PC-9 (cell line): ENCODE measurements around the gene LGI2. TPM values are rescaled to one million over a fixed set of nuclear protein-coding genes. Genes with fewer than 3 reads are reported as not detected.

Source experiments
- BruUV-seq: library from RNA; stranded (reverse); fragments of 400-500 nt; replicated peaks from 2 replicates; lab custom pipeline; 2021; lab: Mats Ljungman, UMichigan
- CTCF ChIA-PET: fragments of 300-600 bp; sonication (Branson Sonifier 250); formaldehyde crosslinking; loops from one replicate; lab custom pipeline; 2022; ENCODE audit warnings: antibody characterized with exemption; lab: Charles Lee
- POLR2A ChIA-PET: fragments of 300-600 bp; sonication (Branson Sonifier 250); formaldehyde crosslinking; loops from one replicate; lab custom pipeline; 2022; ENCODE audit warnings: antibody characterized with exemption; ENCODE audit not compliant: unreplicated experiment; lab: Charles Lee
- DNase-seq, 2 experiments: peaks; one replicate each; pipeline versions ENCODE4 v3.0.0 to v3.0.0-alpha.2; 2015 to 2022; ENCODE audit warnings: mixed read lengths in 1 of 2
- H2AFZ ChIP-seq: fragments of 200-600 bp; sonication (generic); 2 replicates; pipeline ENCODE4 v1.8.1; 2017; ENCODE audit warnings: antibody characterized with exemption
- H3F3A ChIP-seq: fragments of 200-600 bp; sonication (generic); 2 replicates; pipeline ENCODE4 v1.8.1; 2017; ENCODE audit warnings: antibody characterized with exemption, mild to moderate bottlenecking, low read depth; ENCODE audit not compliant: insufficient read depth
- H3K27ac ChIP-seq: fragments of 200-600 bp; sonication (generic); 2 replicates; pipeline ENCODE4 v1.6.1; 2016; ENCODE audit warnings: mixed run types
- H3K27me3 ChIP-seq: fragments of 200-600 bp; sonication (generic); 2 replicates; pipeline ENCODE4 v1.6.1; 2016; ENCODE audit warnings: low read depth, mixed run types; ENCODE audit not compliant: insufficient read depth
- H3K36me3 ChIP-seq: fragments of 200-600 bp; sonication (generic); 2 replicates; pipeline ENCODE4 v1.6.1; 2016; ENCODE audit warnings: low read depth, mixed run types
- H3K4me1 ChIP-seq: fragments of 200-600 bp; sonication (generic); replicated peaks from 2 replicates; pipeline ENCODE4 v1.6.1; 2016; ENCODE audit warnings: mixed run types; ENCODE audit not compliant: insufficient read depth
- H3K4me2 ChIP-seq: fragments of 200-600 bp; sonication (generic); 2 replicates; pipeline ENCODE4 v1.6.1; 2017; ENCODE audit warnings: mixed run types
- H3K4me3 ChIP-seq: fragments of 200-600 bp; sonication (generic); 2 replicates; pipeline ENCODE4 v1.6.1; 2016; ENCODE audit warnings: mixed run types
- H3K79me2 ChIP-seq: fragments of 200-600 bp; sonication (generic); 2 replicates; pipeline ENCODE4 v1.6.1; 2017; ENCODE audit warnings: low read depth, mixed run types
- H3K9me2 ChIP-seq: fragments of 200-600 bp; sonication (generic); 2 replicates; pipeline ENCODE4 v1.8.1; 2017; ENCODE audit warnings: mild to moderate bottlenecking; ENCODE audit not compliant: insufficient read depth
- H3K9me3 ChIP-seq: fragments of 200-600 bp; sonication (generic); 2 replicates; pipeline ENCODE4 v1.8.1; 2016; ENCODE audit warnings: low read depth; ENCODE audit not compliant: insufficient read depth
- H4K20me1 ChIP-seq: fragments of 200-600 bp; sonication (generic); 2 replicates; pipeline ENCODE4 v1.8.1; 2017; ENCODE audit not compliant: insufficient read depth
- EZH2 ChIP-seq: fragments of 200-600 bp; sonication (generic); IDR thresholded peaks from 2 replicates; pipeline ENCODE4 v1.8.0; 2017; ENCODE audit warnings: antibody characterized with exemption, low read depth
- intact Hi-C: fragments of 100-400 bp; cut with micrococcal nuclease; formaldehyde crosslinking; loops from one replicate; pipeline ENCODE4 v1.10.0; 2022; ENCODE audit not compliant: unreplicated experiment
- total RNA-seq: library from RNA; stranded (reverse); gene quantifications from 2 replicates; pipeline ENCODE4 v1.2.3, GENCODE V29; 2021
- TF ChIP-seq, protein P1 (sequence below): fragments of 200-600 bp; sonication (generic); conservative IDR thresholded peaks from 2 replicates; pipeline ENCODE4 v1.6.1; 2017; ENCODE audit warnings: mixed run types, antibody characterized with exemption, mild to moderate bottlenecking, moderate library complexity

Gene LGI2
- total RNA-seq, 1 experiment from 2014 or later = not detected

DNA sequence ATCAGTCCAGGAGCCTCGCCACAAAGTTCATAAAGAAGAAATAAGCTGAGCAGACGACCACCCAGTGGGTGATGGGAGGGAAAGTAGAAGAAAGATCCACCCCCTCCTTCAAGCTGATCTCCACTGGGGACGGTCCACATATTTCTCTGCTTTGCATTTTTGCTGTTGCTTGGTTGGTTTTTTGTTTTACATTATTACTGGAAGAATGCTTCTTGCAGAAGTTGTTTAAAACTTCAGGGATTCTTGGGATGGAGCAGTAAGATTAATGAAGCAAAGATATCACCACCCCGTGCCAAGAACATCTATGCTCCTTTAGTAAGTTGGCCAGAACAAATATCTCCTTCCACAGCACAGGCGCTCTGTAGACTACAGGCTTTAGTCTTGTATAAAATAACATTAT lies 30.1 kb downstream of the LGI2 start:
- intact Hi-C loops = no loop called here
- no TSS peak for BruUV-seq
- Histone ChIP-seq H2AFZ (no peak overlapping the region), H3K4me2 (no peak overlapping the region), H3K36me3 (no peaks in the 10 kb centered on the region), H3K27me3 (no peaks in the 10 kb centered on the region; the same call in 1 of the 2 replicates), H3K4me1 (no peaks in the 10 kb centered on the region), H3K4me3 (no peak overlapping the region), H3K79me2 (no peaks in the 10 kb centered on the region), H4K20me1 (no peaks in the 10 kb centered on the region), H3K27ac (no peak overlapping the region), H3K9me3 (no peaks in the 10 kb centered on the region), H3K9me2 (no peaks in the 10 kb centered on the region), H3F3A (no peaks in the 10 kb centered on the region)
- ChIA-PET CTCF (no interaction called here), POLR2A (no interaction called here)
- no peak for TF ChIP-seq EZH2
- TF ChIP-seq, protein P1, sequence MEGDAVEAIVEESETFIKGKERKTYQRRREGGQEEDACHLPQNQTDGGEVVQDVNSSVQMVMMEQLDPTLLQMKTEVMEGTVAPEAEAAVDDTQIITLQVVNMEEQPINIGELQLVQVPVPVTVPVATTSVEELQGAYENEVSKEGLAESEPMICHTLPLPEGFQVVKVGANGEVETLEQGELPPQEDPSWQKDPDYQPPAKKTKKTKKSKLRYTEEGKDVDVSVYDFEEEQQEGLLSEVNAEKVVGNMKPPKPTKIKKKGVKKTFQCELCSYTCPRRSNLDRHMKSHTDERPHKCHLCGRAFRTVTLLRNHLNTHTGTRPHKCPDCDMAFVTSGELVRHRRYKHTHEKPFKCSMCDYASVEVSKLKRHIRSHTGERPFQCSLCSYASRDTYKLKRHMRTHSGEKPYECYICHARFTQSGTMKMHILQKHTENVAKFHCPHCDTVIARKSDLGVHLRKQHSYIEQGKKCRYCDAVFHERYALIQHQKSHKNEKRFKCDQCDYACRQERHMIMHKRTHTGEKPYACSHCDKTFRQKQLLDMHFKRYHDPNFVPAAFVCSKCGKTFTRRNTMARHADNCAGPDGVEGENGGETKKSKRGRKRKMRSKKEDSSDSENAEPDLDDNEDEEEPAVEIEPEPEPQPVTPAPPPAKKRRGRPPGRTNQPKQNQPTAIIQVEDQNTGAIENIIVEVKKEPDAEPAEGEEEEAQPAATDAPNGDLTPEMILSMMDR = no peak
- DNase-seq = no peak

DNA sequence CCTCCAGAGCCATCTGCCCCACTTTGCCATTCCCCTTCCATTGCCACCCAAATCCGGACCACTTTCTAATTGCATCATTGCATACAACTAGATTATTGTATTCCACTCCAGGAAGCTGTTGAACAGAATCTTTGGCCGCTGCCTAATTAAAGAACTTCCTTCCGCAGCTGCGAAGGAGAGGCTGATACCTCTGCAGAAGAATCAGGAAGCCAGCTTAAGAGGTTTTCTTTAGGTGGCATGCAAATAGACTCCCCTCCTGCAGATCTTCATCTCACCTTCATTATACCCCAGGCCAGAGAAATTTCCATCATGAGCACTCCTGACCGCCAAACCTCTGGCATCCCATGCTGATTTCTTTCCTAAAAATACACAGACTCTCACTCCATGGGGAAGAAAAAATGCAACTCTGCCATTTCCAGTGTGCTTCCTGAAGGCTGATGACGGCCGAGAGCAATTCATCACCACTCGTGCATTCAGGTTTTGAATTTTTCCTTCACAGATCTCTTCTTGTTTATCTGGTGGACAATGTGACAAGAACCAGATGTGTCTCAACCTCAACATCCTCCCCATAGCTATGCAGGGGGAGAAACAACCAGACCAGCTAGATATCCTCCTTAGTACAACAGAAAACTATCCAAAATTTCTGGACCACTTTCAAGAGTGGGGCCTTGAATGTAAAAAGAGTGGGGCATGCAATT lies 31.2 kb downstream of the LGI2 start:
- Histone ChIP-seq H4K20me1 (no peaks in the 10 kb centered on the region), H3K79me2 (no peaks in the 10 kb centered on the region), H3K36me3 (no peaks in the 10 kb centered on the region), H3K4me2 (no peak overlapping the region), H3K9me3 (no peaks in the 10 kb centered on the region), H3K27ac (no peak overlapping the region), H3K27me3 (no peaks in the 10 kb centered on the region; the same call in 1 of the 2 replicates), H3K4me3 (no peak overlapping the region), H3K9me2 (no peaks in the 10 kb centered on the region), H3F3A (no peaks in the 10 kb centered on the region), H2AFZ (no peak overlapping the region), H3K4me1 (no peaks in the 10 kb centered on the region)
- ChIA-PET POLR2A (no interaction called here), CTCF (no interaction called here)
- BruUV-seq = no TSS peak
- no peak for DNase-seq
- no peak for TF ChIP-seq EZH2
- TF ChIP-seq, protein P1 = no peak
- intact Hi-C loops = no loop called here

DNA sequence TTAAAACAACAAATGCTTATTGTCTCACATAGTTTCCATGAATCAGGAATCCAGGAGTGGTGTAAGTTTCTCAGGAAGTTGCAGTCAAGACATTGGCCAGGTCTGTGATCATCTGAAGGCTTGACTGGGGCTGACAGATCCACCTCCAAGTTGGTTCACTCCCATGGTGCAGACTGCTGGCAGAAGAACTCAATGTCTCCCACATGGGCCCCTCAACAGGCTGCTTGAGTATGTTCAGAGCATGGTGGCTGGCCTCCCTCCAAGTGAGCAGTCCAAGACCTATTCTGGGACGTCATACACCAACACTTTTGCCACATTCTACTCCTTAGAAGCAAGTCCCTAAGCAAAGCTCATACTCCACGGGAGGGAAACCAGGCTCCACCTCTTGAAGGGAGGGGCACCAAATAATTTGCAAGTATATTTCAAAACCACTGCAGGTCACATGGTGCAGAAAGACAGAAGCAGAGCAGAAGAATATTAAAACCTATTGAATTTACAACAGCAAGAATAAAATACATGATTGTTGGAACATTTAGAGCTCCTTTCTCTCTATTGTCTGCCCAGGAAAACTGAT lies 35.3 kb downstream of the LGI2 start:
- no TSS peak for BruUV-seq
- H2AFZ ChIP-seq = no peak overlapping the region
- DNase-seq = no peak
- H3K9me2 ChIP-seq = no peaks in the 10 kb centered on the region
- ChIA-PET CTCF (no interaction called here), POLR2A (no interaction called here)
- no peak overlapping the region for H3K4me3 ChIP-seq
- H3K79me2 ChIP-seq = no peaks in the 10 kb centered on the region
- H4K20me1 ChIP-seq = no peaks in the 10 kb centered on the region
- no peak overlapping the region for H3K27ac ChIP-seq
- no peaks in the 10 kb centered on the region for H3K4me1 ChIP-seq
- no peaks in the 10 kb centered on the region; the same call in 1 of the 2 replicates for H3K27me3 ChIP-seq
- intact Hi-C loops = no loop called here
- H3F3A ChIP-seq = no peaks in the 10 kb centered on the region
- H3K4me2 ChIP-seq = no peak overlapping the region
- no peaks in the 10 kb centered on the region for H3K36me3 ChIP-seq
- TF ChIP-seq, protein P1 = no peak
- no peak for TF ChIP-seq EZH2
- H3K9me3 ChIP-seq = no peaks in the 10 kb centered on the region
